ENCODE data around the gene IFFO2.

- TF ChIP-seq CTCF (conservative IDR thresholded peaks at IDR 0.05; ENCODE audit: low read depth in 2 of 2) (no peak), ZNF331 (CRISPR knock-in tag; IDR thresholded peaks at IDR 0.05; ENCODE audit: low read depth) (no peak), EZH2 (IDR thresholded peaks at IDR 0.05; ENCODE audit: low read depth, unreplicated experiment) (no peak), POLR2AphosphoS5 (IDR thresholded peaks at IDR 0.05; ENCODE audit: low read depth) (no peak), JUNB (IDR thresholded peaks at IDR 0.05; ENCODE audit: unreplicated experiment) (no peak), CREB1 (CRISPR knock-in tag; IDR thresholded peaks at IDR 0.05; ENCODE audit: low read depth) (no peak), EZH2phosphoT487 (IDR thresholded peaks at IDR 0.05; ENCODE audit: unreplicated experiment) (no peak), ZNF114 (CRISPR knock-in tag; IDR thresholded peaks at IDR 0.05) (no peak), NANOG (IDR thresholded peaks at IDR 0.05; ENCODE audit: borderline replicate concordance) (no peak)
These were observed 32.8 kb upstream of the IFFO2 start for GRCh38 chr1:18989176-18989799.
